ENCODE data around the gene C5orf63. TPM values are rescaled to one million over a fixed set of nuclear protein-coding genes. Genes with fewer than 3 reads are reported as not detected.

Gene C5orf63
- total and polyA plus RNA-seq, 2 of the 13 experiments (the other 11 are each of a cell fraction or from before 2014, with no cell fraction given), result 7.9 to 8.8 TPM

GRCh38 chr5:127056896-127057295, 16.4 kb downstream of the C5orf63 start (continued):
- no peak for TF ChIP-seq ZNF646 (CRISPR knock-in tag; IDR thresholded peaks at IDR 0.05)
- TF ChIP-seq SIN3B (IDR thresholded peaks at IDR 0.05; ENCODE audit: low read length), result no peak
- TF ChIP-seq GPN1 (CRISPR knock-in tag; IDR thresholded peaks at IDR 0.05; ENCODE audit: borderline replicate concordance), result no peak
- no peak for TF ChIP-seq ZNF670 (CRISPR knock-in tag; IDR thresholded peaks at IDR 0.05; ENCODE audit: borderline replicate concordance)
- TF ChIP-seq ZSCAN5A (CRISPR knock-in tag; IDR thresholded peaks at IDR 0.05; ENCODE audit: borderline replicate concordance), result no peak
- TF ChIP-seq CCAR2 (optimal IDR thresholded peaks at IDR 0.05; ENCODE audit: low read depth, low read length), result no peak
- TF ChIP-seq ZNF10 (CRISPR knock-in tag; IDR thresholded peaks at IDR 0.05; ENCODE audit: borderline replicate concordance, low read depth), result no peak
- TF ChIP-seq ZMYM2 (CRISPR knock-in tag; IDR thresholded peaks at IDR 0.05), result no peak
- no peak for TF ChIP-seq ZNF660 (CRISPR knock-in tag; IDR thresholded peaks at IDR 0.05; ENCODE audit: borderline replicate concordance, low read depth)
- no peak for TF ChIP-seq ZNF761 (CRISPR knock-in tag; conservative IDR thresholded peaks at IDR 0.05)
- no peak for TF ChIP-seq ZNF564 (CRISPR knock-in tag; IDR thresholded peaks at IDR 0.05)
- no peak for TF ChIP-seq GMEB1 (CRISPR knock-in tag; IDR thresholded peaks at IDR 0.05; ENCODE audit: borderline replicate concordance)
- TF ChIP-seq ZNF224 (CRISPR knock-in tag; IDR thresholded peaks at IDR 0.05), result no peak
- no peak for TF ChIP-seq RNF2 (conservative IDR thresholded peaks at IDR 0.05; ENCODE audit: low read depth)
- TF ChIP-seq MNT (IDR thresholded peaks at IDR 0.05), result no peak
